IMR-90 (cell line): ENCODE results near the gene JMJD1C. TPM values are rescaled to one million over a fixed set of nuclear protein-coding genes. Genes with fewer than 3 reads are reported as not detected.

Source experiments
- ATAC-seq: fragments of 200-7000 bp; cut with Tn5 transposase; 2 replicates; pipeline ENCODE4 v1.9.1; 2020; ENCODE audit warnings: low read depth, mild to moderate bottlenecking, moderate library complexity
- BruUV-seq: library from RNA; stranded (reverse); fragments of 400-500 nt; replicated peaks from 2 replicates; lab custom pipeline; 2021; lab: Mats Ljungman, UMichigan
- CTCF ChIA-PET: fragments of 300-600 bp; formaldehyde crosslinking; extraction: SDS; loops from one replicate; lab custom pipeline; 2021; ENCODE audit warnings: antibody characterized with exemption; lab: Yijun Ruan, JAX
- POLR2A ChIA-PET: fragments of 300-600 bp; sonication (Branson Sonifier 250); formaldehyde crosslinking; loops from one replicate; lab custom pipeline; 2022; ENCODE audit warnings: antibody characterized with exemption; ENCODE audit not compliant: unreplicated experiment; lab: Charles Lee
- DNase-seq: peaks from one replicate; pipeline ENCODE4 v3.0.0; 2013
- H2AFZ ChIP-seq: replicated peaks from 2 replicates; pipeline ENCODE3; 2013; ENCODE audit warnings: low read length, mild to moderate bottlenecking; ENCODE audit not compliant: poor library complexity
- H2AK5ac ChIP-seq: 2 replicates; pipeline ENCODE4 v1.6.1; 2013; ENCODE audit warnings: low read depth, low read length, inconsistent platforms
- H2AK9ac ChIP-seq: replicated peaks from 2 replicates; pipeline ENCODE3; 2013; ENCODE audit warnings: mild to moderate bottlenecking, low read depth, low read length, moderate library complexity; ENCODE audit not compliant: poor library complexity
- H2BK120ac ChIP-seq: 2 replicates; pipeline ENCODE4 v1.6.1; 2013; ENCODE audit warnings: low read depth, low read length, inconsistent platforms
- H2BK15ac ChIP-seq: 3 replicates; pipeline ENCODE4 v1.6.1; 2013; ENCODE audit warnings: low read depth, low read length, inconsistent platforms
- H2BK20ac ChIP-seq: 2 replicates; pipeline ENCODE4 v1.6.1; 2013; ENCODE audit warnings: low read depth, mild to moderate bottlenecking, inconsistent platforms, low read length, moderate library complexity
- H2BK5ac ChIP-seq: 2 replicates; pipeline ENCODE4 v1.6.1; 2013; ENCODE audit warnings: mild to moderate bottlenecking, low read depth, low read length, inconsistent platforms; ENCODE audit not compliant: poor library complexity, severe bottlenecking
- H3K14ac ChIP-seq: replicated peaks from 2 replicates; pipeline ENCODE4 v1.6.1; 2013; ENCODE audit warnings: low read depth, low read length, inconsistent platforms
- H3K18ac ChIP-seq: 2 replicates; pipeline ENCODE4 v1.6.1; 2013; ENCODE audit warnings: low read depth, low read length, control low read depth
- H3K23ac ChIP-seq: 2 replicates; pipeline ENCODE4 v1.6.1; 2013; ENCODE audit warnings: low read depth, low read length, inconsistent platforms
- H3K27ac ChIP-seq: 2 replicates; pipeline ENCODE4 v1.5.1; 2013; ENCODE audit warnings: mild to moderate bottlenecking, control low read depth, low read length; ENCODE audit not compliant: insufficient read depth
- H3K27me3 ChIP-seq: 2 replicates; pipeline ENCODE4 v1.6.1; 2013; ENCODE audit warnings: low read length; ENCODE audit not compliant: control insufficient read depth, insufficient read depth
- H3K36me3 ChIP-seq: 2 replicates; pipeline ENCODE4 v1.6.1; 2013; ENCODE audit warnings: low read length, mixed read lengths; ENCODE audit not compliant: control insufficient read depth, insufficient read depth
- H3K4ac ChIP-seq: 2 replicates; pipeline ENCODE4 v1.6.1; 2013; ENCODE audit warnings: low read depth, low read length, inconsistent platforms
- H3K4me1 ChIP-seq: 2 replicates; pipeline ENCODE4 v1.6.1; 2013; ENCODE audit warnings: low read length, mixed read lengths; ENCODE audit not compliant: control insufficient read depth, insufficient read depth
- H3K4me2 ChIP-seq: 2 replicates; pipeline ENCODE4 v1.6.1; 2013; ENCODE audit warnings: low read depth, mild to moderate bottlenecking, control low read depth, low read length, moderate library complexity
- H3K4me3 ChIP-seq: 2 replicates; pipeline ENCODE4 v1.5.1; 2013; ENCODE audit warnings: low read depth, mild to moderate bottlenecking, control low read depth, low read length, moderate library complexity; ENCODE audit not compliant: insufficient read depth
- H3K56ac ChIP-seq: 2 replicates; pipeline ENCODE4 v1.6.1; 2013; ENCODE audit warnings: low read length, inconsistent platforms; ENCODE audit not compliant: insufficient read depth; ENCODE audit errors: extremely low read depth
- H3K79me1 ChIP-seq, 2 experiments: 2 replicates each; pipeline ENCODE4 v1.6.1; 2013; ENCODE audit warnings: low read length in 2 of 2, inconsistent platforms in 1 of 2, low read depth in 1 of 2
- H3K9ac ChIP-seq: 2 replicates; pipeline ENCODE4 v1.6.1; 2013; ENCODE audit warnings: low read depth, low read length, control low read depth
- H3K9me1 ChIP-seq: 2 replicates; pipeline ENCODE4 v1.6.1; 2013; ENCODE audit warnings: low read length, inconsistent platforms; ENCODE audit not compliant: insufficient read depth
- H3K9me3 ChIP-seq: 2 replicates; pipeline ENCODE4 v1.6.1; 2013; ENCODE audit warnings: low read length; ENCODE audit not compliant: control insufficient read depth, insufficient read depth
- H4K20me1 ChIP-seq: 2 replicates; pipeline ENCODE4 v1.6.1; 2013; ENCODE audit warnings: low read length, inconsistent platforms; ENCODE audit not compliant: insufficient read depth
- H4K5ac ChIP-seq: 2 replicates; pipeline ENCODE4 v1.6.1; 2013; ENCODE audit warnings: mild to moderate bottlenecking, low read depth, low read length, control low read depth
- H4K8ac ChIP-seq, 2 experiments: 2 replicates each; pipeline ENCODE4 v1.6.1; 2013; ENCODE audit warnings: low read depth in 2 of 2, low read length in 2 of 2, control low read depth in 1 of 2, inconsistent platforms in 1 of 2
- H4K91ac ChIP-seq: 2 replicates; pipeline ENCODE4 v1.6.1; 2013; ENCODE audit warnings: low read depth, low read length, inconsistent platforms; ENCODE audit not compliant: insufficient read depth
- CEBPB ChIP-seq: IDR thresholded peaks from 2 replicates; pipeline ENCODE4 v1.6.1; 2012; ENCODE audit warnings: low read depth, low read length, improper control_type of control experiment
- MAFK ChIP-seq: IDR thresholded peaks from 2 replicates; pipeline ENCODE4 v1.6.1; 2012; ENCODE audit warnings: low read depth, low read length, improper control_type of control experiment
- RFX5 ChIP-seq: IDR thresholded peaks from 2 replicates; pipeline ENCODE4 v1.8.0; 2012; ENCODE audit warnings: low read depth, mild to moderate bottlenecking, low read length, moderate library complexity
- WGBS, 2 experiments: methylation state at CpG; one replicate each; pipeline versions ENCODE4 v1.1.5 to v1.1.7; 2013; ENCODE audit warnings: missing lambda C conversion rate in 2 of 2; ENCODE audit not compliant: insufficient read length in 1 of 2; ENCODE audit errors: extremely low coverage in 2 of 2; 5-methylcytosine and 5-hydroxymethylcytosine counted together
- dilution Hi-C: fragments of 300-500 bp; cut with HindIII; formaldehyde crosslinking; loops from one replicate; pipeline ENCODE4 v1.14.3; 2018; ENCODE audit warnings: low sequenced_read_pairs; ENCODE audit not compliant: unreplicated experiment
- in situ Hi-C: fragments of 300-500 bp; cut with MboI; formaldehyde crosslinking; loops from 3 replicates; pipeline ENCODE4 v1.14.3; 2019; ENCODE audit warnings: low sequenced_read_pairs, inconsistent platforms, mixed read lengths
- intact Hi-C: fragments of 100-400 bp; cut with micrococcal nuclease; formaldehyde crosslinking; loops from 2 replicates; pipeline ENCODE4 v1.10.0; 2022
- polyA plus RNA-seq, 3 experiments: library from polyadenylated mRNA; depleted of rRNA; stranded (reverse); fragments of >200 nt; gene quantifications; 2 replicates each; pipeline ENCODE4 v1.2.3, GENCODE V29; 2012; ENCODE audit warnings: low replicate concordance in 1 of 3
- total RNA-seq: library from RNA; depleted of rRNA; stranded (reverse); fragments of >200 nt; gene quantifications from 2 replicates; pipeline ENCODE4 v1.2.3, GENCODE V29; 2012
- TF ChIP-seq, protein P1 (sequence below): fragments of 150-350 bp; IDR thresholded peaks from 2 replicates; pipeline ENCODE4 v1.6.1; 2016; ENCODE audit warnings: low read depth, mild to moderate bottlenecking, low read length, moderate library complexity, borderline replicate concordance

Gene JMJD1C
- total and polyA plus RNA-seq, 2 of the 4 experiments (the other 2 are of a cell fraction), result 15.6 to 96.8 TPM

DNA sequence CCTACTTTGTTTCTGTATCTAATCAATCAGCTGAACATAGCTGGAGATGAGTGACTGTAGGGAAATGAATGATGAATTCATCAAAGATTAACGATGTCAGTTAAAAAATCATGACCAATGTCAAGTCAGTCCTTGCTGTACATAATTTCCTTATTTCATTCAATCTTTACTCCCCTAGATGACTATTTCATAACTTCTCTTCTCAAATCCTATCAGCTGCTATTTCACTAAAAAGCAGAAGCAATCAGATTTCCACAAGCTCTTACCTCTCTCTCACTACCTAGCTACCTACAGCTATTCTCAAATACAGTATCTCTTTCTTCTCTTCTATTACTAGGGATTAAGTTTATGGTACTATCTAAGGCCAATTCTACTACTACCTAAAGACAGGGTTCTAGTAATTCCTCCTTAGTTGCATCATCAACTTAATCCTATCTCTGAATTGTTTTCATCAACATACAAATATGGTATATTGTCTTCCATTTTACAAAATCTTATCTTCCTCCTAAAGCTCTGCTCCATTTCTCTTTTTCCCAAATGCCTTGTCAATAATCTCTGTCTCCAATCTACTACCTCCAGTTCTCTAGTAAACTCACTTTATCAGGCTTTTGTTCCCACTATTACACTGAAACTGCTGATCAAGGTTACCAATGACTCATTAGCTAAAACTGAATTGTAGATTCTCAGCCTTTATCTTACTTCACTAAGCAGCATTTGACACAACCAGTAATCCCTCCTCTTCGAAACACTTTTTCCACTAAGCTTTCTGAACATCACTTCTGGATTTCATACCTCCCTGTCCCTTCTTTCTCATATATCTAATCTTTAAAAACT lies 28.4 kb downstream of the JMJD1C start:
- 100% methylated on average over 1 of the region's 2 CpGs; no CpG with 5 or more reads in 1 of the 2 experiments for WGBS, 2 experiments
- H3K9me1 ChIP-seq, result peaks cover 1% of the 10 kb centered on the region
- no peak overlapping the region for H4K5ac ChIP-seq
- in situ Hi-C loops, result no loop called here
- POLR2A ChIA-PET, result no interaction called here
- H3K9ac ChIP-seq, result no peak overlapping the region
- no peak overlapping the region for H3K56ac ChIP-seq
- ATAC-seq (no peak), DNase-seq (peak; percentile 43)
- no peaks in the 10 kb centered on the region for H3K36me3 ChIP-seq
- H3K9me3 ChIP-seq, result no peaks in the 10 kb centered on the region
- H2BK15ac ChIP-seq, result no peak overlapping the region
- H2BK120ac ChIP-seq, result no peak overlapping the region
- H2AK9ac ChIP-seq, result no peak overlapping the region
- peaks cover 47% of the 10 kb centered on the region for H4K20me1 ChIP-seq
- no peak overlapping the region for H3K14ac ChIP-seq
- H2BK20ac ChIP-seq, result no peak overlapping the region
- intact Hi-C loops, result no loop called here
- CTCF ChIA-PET, result interaction anchor here (0.9 kb wide), 1 partner anchor 10 kb away, joined by 3 read pairs; no protein-coding TSS in a partner anchor
- no peak overlapping the region for H3K27ac ChIP-seq
- dilution Hi-C loops, result no loop called here
- no peak overlapping the region for H3K23ac ChIP-seq
- H3K4me2 ChIP-seq, result no peak overlapping the region
- no peak overlapping the region for H3K4ac ChIP-seq
- BruUV-seq, result no TSS peak
- H2AK5ac ChIP-seq, result no peak overlapping the region
- H3K4me3 ChIP-seq, result no peak overlapping the region
- TF ChIP-seq MAFK (0 out of 2 replicates have a peak, but pooled peaks have one; percentile 4), CEBPB (peak; percentile 33; the same call in 1 of the 2 replicates), RFX5 (no peak)
- TF ChIP-seq, protein P1, sequence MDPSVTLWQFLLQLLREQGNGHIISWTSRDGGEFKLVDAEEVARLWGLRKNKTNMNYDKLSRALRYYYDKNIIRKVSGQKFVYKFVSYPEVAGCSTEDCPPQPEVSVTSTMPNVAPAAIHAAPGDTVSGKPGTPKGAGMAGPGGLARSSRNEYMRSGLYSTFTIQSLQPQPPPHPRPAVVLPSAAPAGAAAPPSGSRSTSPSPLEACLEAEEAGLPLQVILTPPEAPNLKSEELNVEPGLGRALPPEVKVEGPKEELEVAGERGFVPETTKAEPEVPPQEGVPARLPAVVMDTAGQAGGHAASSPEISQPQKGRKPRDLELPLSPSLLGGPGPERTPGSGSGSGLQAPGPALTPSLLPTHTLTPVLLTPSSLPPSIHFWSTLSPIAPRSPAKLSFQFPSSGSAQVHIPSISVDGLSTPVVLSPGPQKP, result no peak
- H3K18ac ChIP-seq, result no peak overlapping the region
- peaks cover 10% of the 10 kb centered on the region for H3K4me1 ChIP-seq
- H4K8ac ChIP-seq, result no peak overlapping the region
- no peaks in the 10 kb centered on the region for H3K27me3 ChIP-seq
- no peak overlapping the region for H2AFZ ChIP-seq
- H4K91ac ChIP-seq, result no peak overlapping the region
- no peak overlapping the region for H2BK5ac ChIP-seq
- peaks cover 21 to 60% of the 10 kb centered on the region in 2 experiments for H3K79me1 ChIP-seq
